OCI-LY7 (cell line): ENCODE results near the gene CCDC9. TPM values are rescaled to one million over a fixed set of nuclear protein-coding genes. Genes with fewer than 3 reads are reported as not detected.

Source experiments
- BruUV-seq: library from RNA; stranded (reverse); fragments of 400-500 nt; replicated peaks from 2 replicates; lab custom pipeline; 2021; lab: Mats Ljungman, UMichigan
- CTCF ChIA-PET: fragments of 300-600 bp; sonication (Branson Sonifier 250); formaldehyde crosslinking; loops from one replicate; lab custom pipeline; 2022; ENCODE audit warnings: antibody characterized with exemption; ENCODE audit not compliant: unreplicated experiment; lab: Charles Lee
- POLR2A ChIA-PET: fragments of 300-600 bp; sonication (Branson Sonifier 250); formaldehyde crosslinking; loops from one replicate; lab custom pipeline; 2022; ENCODE audit warnings: antibody characterized with exemption; lab: Charles Lee
- DNase-seq: peaks from one replicate; pipeline ENCODE4 v3.0.0-alpha.2; 2015; ENCODE audit warnings: low spot score
- H2AFZ ChIP-seq: fragments of 200-600 bp; sonication (generic), shearing (Covaris generic); 2 replicates; pipeline ENCODE4 v1.6.1; 2014; ENCODE audit warnings: mild to moderate bottlenecking, antibody characterized with exemption, low read length, moderate library complexity
- H3K27ac ChIP-seq: fragments of 200-600 bp; sonication (generic); 2 replicates; pipeline ENCODE4 v1.5.1; 2014; ENCODE audit warnings: mixed run types, low read depth, mild to moderate bottlenecking, moderate library complexity, low read length, inconsistent platforms; ENCODE audit not compliant: poor library complexity, severe bottlenecking
- H3K36me3 ChIP-seq: fragments of 200-600 bp; sonication (generic); 2 replicates; pipeline ENCODE4 v1.6.1; 2014; ENCODE audit warnings: mild to moderate bottlenecking, antibody characterized with exemption, low read length, moderate library complexity, mixed read lengths; ENCODE audit not compliant: insufficient read depth
- H3K4me1 ChIP-seq: fragments of 200-600 bp; sonication (generic); 2 replicates; pipeline ENCODE4 v1.5.1; 2014; ENCODE audit warnings: mild to moderate bottlenecking, low read length; ENCODE audit not compliant: insufficient read depth, poor library complexity, severe bottlenecking
- H3K4me2 ChIP-seq: fragments of 200-600 bp; sonication (generic); 2 replicates; pipeline ENCODE4 v1.6.1; 2014; ENCODE audit warnings: mild to moderate bottlenecking, low read length
- H3K4me3 ChIP-seq: fragments of 200-600 bp; sonication (generic); 2 replicates; pipeline ENCODE4 v1.5.1; 2014; ENCODE audit warnings: mild to moderate bottlenecking, low read depth, low read length; ENCODE audit not compliant: poor library complexity, severe bottlenecking
- H3K79me2 ChIP-seq: fragments of 200-600 bp; sonication (generic); 2 replicates; pipeline ENCODE4 v1.6.1; 2016; ENCODE audit warnings: low read depth, mild to moderate bottlenecking, low read length, moderate library complexity, mixed read lengths; ENCODE audit not compliant: insufficient read depth
- H3K9me2 ChIP-seq: fragments of 200-600 bp; sonication (generic); 2 replicates; pipeline ENCODE4 v1.6.1; 2016; ENCODE audit warnings: mild to moderate bottlenecking, low read length, mixed read lengths; ENCODE audit not compliant: insufficient read depth
- H3K9me3 ChIP-seq: fragments of 200-600 bp; sonication (generic); 2 replicates; pipeline ENCODE4 v1.6.1; 2014; ENCODE audit warnings: mild to moderate bottlenecking, mixed run types, low read length, mixed read lengths
- H4K20me1 ChIP-seq: fragments of 200-600 bp; sonication (generic); 2 replicates; pipeline ENCODE4 v1.6.1; 2014; ENCODE audit warnings: mild to moderate bottlenecking, antibody characterized with exemption, low read length, moderate library complexity, mixed read lengths; ENCODE audit not compliant: insufficient read depth
- EZH2phosphoT487 ChIP-seq: fragments of 200-600 bp; sonication (generic); IDR thresholded peaks from 2 replicates; pipeline ENCODE4 v1.6.1; 2018; ENCODE audit warnings: low read depth, borderline replicate concordance, mild to moderate bottlenecking, mixed run types, antibody characterized with exemption, low read length, moderate library complexity, mixed read lengths
- intact Hi-C: fragments of 100-400 bp; cut with micrococcal nuclease; formaldehyde crosslinking; loops from one replicate; pipeline ENCODE4 v1.10.0; 2022; ENCODE audit not compliant: unreplicated experiment
- total RNA-seq, 2 experiments: library from RNA; depleted of rRNA in 1 of 2; stranded (reverse); fragments of >200 nt in 1 of 2; shearing (Covaris generic) in 1 of 2; gene quantifications; 2 replicates each; pipeline ENCODE4 v1.2.3, GENCODE V29; 2014 to 2022
- TF ChIP-seq, protein P1 (sequence below): fragments of 200-600 bp; sonication (generic); conservative IDR thresholded peaks from 2 replicates; pipeline ENCODE4 v1.5.1; 2014; ENCODE audit warnings: mild to moderate bottlenecking, antibody characterized with exemption, low read length, moderate library complexity, mixed read lengths

CCDC9 gene
- total RNA-seq, 2 experiments from 2014 or later = 7.9 to 19.7 TPM

DNA sequence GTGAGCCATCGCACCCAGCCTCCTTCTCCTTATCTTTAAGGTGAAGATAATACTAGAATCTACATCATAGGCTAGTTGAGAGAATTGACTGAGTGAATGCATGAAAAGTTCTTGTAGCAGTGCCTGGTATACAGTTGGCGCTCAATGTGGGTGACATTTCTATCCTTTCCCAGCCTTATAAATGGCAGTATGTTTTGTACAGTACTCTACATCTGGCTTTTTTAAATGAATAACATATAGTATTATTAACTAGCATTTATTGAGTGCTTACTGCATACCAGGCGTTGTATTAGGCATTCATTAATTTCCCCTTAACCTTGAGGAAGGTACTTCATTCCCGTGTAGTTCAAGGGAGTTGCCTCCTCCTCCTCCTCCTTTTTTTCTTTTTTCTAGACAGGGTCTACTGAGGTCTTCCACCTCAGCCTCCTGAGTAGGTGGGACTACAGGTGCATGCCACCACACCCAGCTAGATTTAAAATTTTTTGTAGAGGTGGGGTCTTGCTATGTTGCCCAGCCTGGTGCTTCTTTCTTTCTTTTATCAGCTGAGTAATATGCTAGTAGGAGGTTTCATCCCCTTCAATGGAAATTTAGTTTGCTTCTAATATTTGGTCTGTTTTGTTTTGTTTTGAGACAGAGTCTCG, 56.2 kb downstream of the CCDC9 start:
- Histone ChIP-seq H3K79me2 (no peaks in the 10 kb centered on the region), H2AFZ (no peak overlapping the region), H3K9me2 (no peaks in the 10 kb centered on the region), H3K27ac (no peak overlapping the region), H3K4me3 (no peak overlapping the region), H3K4me1 (no peaks in the 10 kb centered on the region), H3K4me2 (no peak overlapping the region), H3K9me3 (no peaks in the 10 kb centered on the region), H3K36me3 (no peaks in the 10 kb centered on the region), H4K20me1 (no peaks in the 10 kb centered on the region)
- CTCF ChIA-PET = no interaction called here
- DNase-seq = no peak
- intact Hi-C loops = no loop called here
- TF ChIP-seq EZH2phosphoT487 = no peak
- TF ChIP-seq, protein P1, sequence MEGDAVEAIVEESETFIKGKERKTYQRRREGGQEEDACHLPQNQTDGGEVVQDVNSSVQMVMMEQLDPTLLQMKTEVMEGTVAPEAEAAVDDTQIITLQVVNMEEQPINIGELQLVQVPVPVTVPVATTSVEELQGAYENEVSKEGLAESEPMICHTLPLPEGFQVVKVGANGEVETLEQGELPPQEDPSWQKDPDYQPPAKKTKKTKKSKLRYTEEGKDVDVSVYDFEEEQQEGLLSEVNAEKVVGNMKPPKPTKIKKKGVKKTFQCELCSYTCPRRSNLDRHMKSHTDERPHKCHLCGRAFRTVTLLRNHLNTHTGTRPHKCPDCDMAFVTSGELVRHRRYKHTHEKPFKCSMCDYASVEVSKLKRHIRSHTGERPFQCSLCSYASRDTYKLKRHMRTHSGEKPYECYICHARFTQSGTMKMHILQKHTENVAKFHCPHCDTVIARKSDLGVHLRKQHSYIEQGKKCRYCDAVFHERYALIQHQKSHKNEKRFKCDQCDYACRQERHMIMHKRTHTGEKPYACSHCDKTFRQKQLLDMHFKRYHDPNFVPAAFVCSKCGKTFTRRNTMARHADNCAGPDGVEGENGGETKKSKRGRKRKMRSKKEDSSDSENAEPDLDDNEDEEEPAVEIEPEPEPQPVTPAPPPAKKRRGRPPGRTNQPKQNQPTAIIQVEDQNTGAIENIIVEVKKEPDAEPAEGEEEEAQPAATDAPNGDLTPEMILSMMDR = no peak
- POLR2A ChIA-PET = no interaction called here
- no TSS peak for BruUV-seq

DNA sequence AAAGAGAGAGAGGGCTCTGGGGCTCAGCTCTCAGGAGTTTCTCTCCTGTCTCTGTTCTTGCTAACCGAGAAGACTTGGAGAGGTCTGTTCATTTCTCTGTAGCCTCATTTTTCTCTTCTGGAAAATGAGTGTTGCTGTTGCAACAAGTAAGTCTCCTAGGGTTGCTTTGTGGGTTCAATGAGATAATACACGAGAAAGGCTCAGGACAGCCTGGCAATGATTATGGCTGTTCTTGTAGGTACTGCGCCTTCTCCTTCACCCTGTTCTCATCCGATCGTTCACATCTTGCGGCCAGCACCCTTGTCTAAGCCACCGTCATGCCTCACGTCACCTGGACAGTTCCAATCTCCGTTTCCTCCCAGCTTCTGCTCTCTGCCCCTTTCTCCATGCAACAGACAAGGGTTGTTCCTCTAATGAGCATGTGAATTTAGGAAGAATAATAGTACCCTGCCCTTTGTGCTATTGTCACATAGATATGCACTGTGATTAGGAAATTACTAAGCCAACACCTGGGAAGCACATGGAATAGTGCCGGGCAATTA, 57.5 kb downstream of the CCDC9 start:
- H3K27ac ChIP-seq = no peak overlapping the region
- H4K20me1 ChIP-seq = no peaks in the 10 kb centered on the region
- CTCF ChIA-PET = no interaction called here
- no peak overlapping the region for H2AFZ ChIP-seq
- no peak for DNase-seq
- H3K4me3 ChIP-seq = no peak overlapping the region
- BruUV-seq = no TSS peak
- intact Hi-C loops = no loop called here
- TF ChIP-seq, protein P1 = no peak
- no peak for TF ChIP-seq EZH2phosphoT487
- no peaks in the 10 kb centered on the region for H3K9me2 ChIP-seq
- no peaks in the 10 kb centered on the region for H3K4me1 ChIP-seq
- no peaks in the 10 kb centered on the region for H3K9me3 ChIP-seq
- H3K36me3 ChIP-seq = no peaks in the 10 kb centered on the region
- POLR2A ChIA-PET = no interaction called here
- H3K79me2 ChIP-seq = no peaks in the 10 kb centered on the region
- H3K4me2 ChIP-seq = no peak overlapping the region
